ENCODE results near the gene CERKL.

DNA sequence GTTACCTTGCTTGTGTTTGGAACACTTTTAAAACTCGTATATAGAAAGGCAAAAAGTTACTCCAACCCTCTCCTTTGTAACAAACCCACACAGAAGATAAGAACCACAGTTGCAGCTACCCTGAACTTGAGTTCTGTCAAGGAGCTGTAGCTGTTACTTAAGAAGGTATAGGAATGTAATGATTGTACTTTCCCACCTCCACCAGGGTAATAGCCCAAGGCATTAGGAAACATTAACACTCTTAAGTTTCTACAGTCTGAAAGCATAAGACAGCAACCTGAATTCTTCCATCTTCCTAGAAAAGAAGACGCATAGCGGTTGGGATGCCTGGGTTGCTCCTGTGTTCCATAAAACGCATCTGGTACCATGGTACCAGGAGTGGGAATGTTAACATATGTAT, 156.7 kb downstream of the CERKL start:
- TF ChIP-seq POLR2A (IDR thresholded peaks at IDR 0.05; ENCODE audit: low read depth, low read length) (no peak), SPI1 (IDR thresholded peaks at IDR 0.05; ENCODE audit: low read depth, low read length) (no peak), POLR2AphosphoS5 (IDR thresholded peaks at IDR 0.05; ENCODE audit: low read depth, low read length) (no peak)

All from GM12891 (cell line).